Liver (tissue), 9 donors: ENCODE data around the gene TCEA2. TPM values are rescaled to one million over a fixed set of nuclear protein-coding genes. Genes with fewer than 3 reads are reported as not detected.

Experiments used
- DNase-seq: peaks from one replicate; pipeline ENCODE4 v3.0.0-alpha.2; 2017; ENCODE audit warnings: low spot score
- H3K27ac ChIP-seq, 2 donors: one replicate each; pipeline ENCODE4 v1.7.0; 2013; ENCODE audit warnings: inconsistent platforms in 2 of 2, low read length in 2 of 2, control low read depth in 1 of 2, low read depth in 1 of 2, mild to moderate bottlenecking in 1 of 2
- H3K27me3 ChIP-seq, 4 donors: one replicate each; pipeline versions ENCODE4 v1.6.1 to v1.7.0; 2013; ENCODE audit warnings: low read length in 3 of 4, inconsistent platforms in 1 of 4, mild to moderate bottlenecking in 1 of 4, moderate library complexity in 1 of 4; ENCODE audit not compliant: control insufficient read depth in 4 of 4, insufficient read depth in 4 of 4
- H3K36me3 ChIP-seq, 4 donors: one replicate each; pipeline versions ENCODE4 v1.6.1 to v1.7.0; 2013; ENCODE audit warnings: low read length in 3 of 4, mild to moderate bottlenecking in 3 of 4, low read depth in 1 of 4, moderate library complexity in 1 of 4; ENCODE audit not compliant: control insufficient read depth in 4 of 4, insufficient read depth in 3 of 4
- H3K4me1 ChIP-seq, 4 donors: one replicate each; pipeline versions ENCODE4 v1.6.1 to v1.7.0; 2013; ENCODE audit warnings: low read length in 3 of 4, mild to moderate bottlenecking in 3 of 4, moderate library complexity in 1 of 4; ENCODE audit not compliant: control insufficient read depth in 4 of 4, insufficient read depth in 4 of 4
- H3K4me3 ChIP-seq, 3 donors: one replicate each; pipeline versions ENCODE4 v1.6.1 to v1.7.0; 2013; ENCODE audit warnings: low read length in 3 of 3, control low read depth in 1 of 3, low read depth in 1 of 3, mild to moderate bottlenecking in 1 of 3
- H3K9ac ChIP-seq, 2 donors: one replicate each; pipeline ENCODE4 v1.7.0; 2013; ENCODE audit warnings: low read length in 2 of 2, mild to moderate bottlenecking in 2 of 2, moderate library complexity in 2 of 2, control low read depth in 1 of 2, low read depth in 1 of 2
- H3K9me3 ChIP-seq, 4 donors: one replicate each; pipeline versions ENCODE4 v1.6.1 to v1.7.0; 2013; ENCODE audit warnings: low read length in 3 of 4; ENCODE audit not compliant: control insufficient read depth in 4 of 4
- EGR1 ChIP-seq, 2 donors: IDR thresholded peaks; 2 replicates each; pipeline ENCODE4 v1.6.1; 2016 to 2018; ENCODE audit warnings: antibody characterized with exemption in 2 of 2, low read depth in 2 of 2
- FOXA2 ChIP-seq: IDR thresholded peaks from 2 replicates; pipeline ENCODE4 v1.6.1; 2016; ENCODE audit warnings: antibody characterized with exemption
- JUND ChIP-seq, 2 donors: IDR thresholded peaks; 2 replicates each; pipeline ENCODE4 v1.6.1; 2016; ENCODE audit warnings: antibody characterized with exemption in 2 of 2
- NR2F2 ChIP-seq: IDR thresholded peaks from 2 replicates; pipeline ENCODE4 v1.6.1; 2016; ENCODE audit warnings: antibody characterized with exemption
- RAD21 ChIP-seq, 2 donors: IDR thresholded peaks; 2 replicates each; pipeline ENCODE4 v1.6.1; 2016; ENCODE audit warnings: antibody characterized with exemption in 2 of 2, mild to moderate bottlenecking in 2 of 2
- RXRA ChIP-seq, 2 donors: IDR thresholded peaks; 2 replicates each; pipeline ENCODE4 v1.6.1; 2017 to 2018; ENCODE audit warnings: antibody characterized with exemption in 2 of 2, mild to moderate bottlenecking in 1 of 2
- SP1 ChIP-seq: IDR thresholded peaks from 2 replicates; pipeline ENCODE4 v1.6.1; 2018; ENCODE audit warnings: antibody characterized with exemption, mild to moderate bottlenecking
- TAF1 ChIP-seq: conservative IDR thresholded peaks from 2 replicates; pipeline ENCODE4 v1.6.1; 2016; ENCODE audit warnings: antibody characterized with exemption, mild to moderate bottlenecking
- WGBS: extraction: QIAGEN DNeasy Blood & Tissue Kit; methylation state at CpG from one replicate; pipeline ENCODE4 v1.1.7; 2013; 5-methylcytosine and 5-hydroxymethylcytosine counted together
- polyA plus RNA-seq, 2 donors: library from polyadenylated mRNA; stranded (reverse) in 1 of 2; unstranded in 1 of 2; fragments of 200-250 nt in 1 of 2; fragments of >200 nt in 1 of 2; fragmentation: Nextera tagmentation in 1 of 2; extraction: Ambion mirVana in 1 of 2; gene quantifications; one replicate each; pipeline versions ENCODE4 v1.2.1 to v1.2.3, GENCODE V29; 2013 to 2015
- total RNA-seq, 2 donors: library from RNA; depleted of rRNA; stranded (reverse); fragments of >200 nt; gene quantifications; one replicate each; pipeline ENCODE4 v1.2.3, GENCODE V29; 2014
- TF ChIP-seq, protein P1 (sequence below): IDR thresholded peaks from 2 replicates; pipeline ENCODE4 v1.6.1; 2016; ENCODE audit warnings: antibody characterized with exemption
- TF ChIP-seq, protein P2 (sequence below): IDR thresholded peaks from 2 replicates; pipeline ENCODE4 v1.6.1; 2016; ENCODE audit warnings: antibody characterized with exemption, mild to moderate bottlenecking
- TF ChIP-seq, protein P3 (sequence below): IDR thresholded peaks from 2 replicates; pipeline ENCODE4 v1.6.1; 2016; ENCODE audit warnings: antibody characterized with exemption
- TF ChIP-seq, protein P4 (sequence below): fragments of 150-350 bp; IDR thresholded peaks from 2 replicates; pipeline ENCODE4 v1.5.1; 2017; ENCODE audit warnings: improper control_type of control experiment, low read depth, low read length; ENCODE audit not compliant: missing input control
- TF ChIP-seq, protein P5 (sequence below): IDR thresholded peaks from 2 replicates; pipeline ENCODE4 v1.6.1; 2016; ENCODE audit warnings: antibody characterized with exemption
- donor health status: healthy.
- donor health status: healthy.
- donor health status: healthy.
- donor health status: healthy.
- donor health status: healthy.

The TCEA2 gene
- total and polyA plus RNA-seq, 4 donors = 4.6 to 22.6 (median 11.8) TPM

DNA sequence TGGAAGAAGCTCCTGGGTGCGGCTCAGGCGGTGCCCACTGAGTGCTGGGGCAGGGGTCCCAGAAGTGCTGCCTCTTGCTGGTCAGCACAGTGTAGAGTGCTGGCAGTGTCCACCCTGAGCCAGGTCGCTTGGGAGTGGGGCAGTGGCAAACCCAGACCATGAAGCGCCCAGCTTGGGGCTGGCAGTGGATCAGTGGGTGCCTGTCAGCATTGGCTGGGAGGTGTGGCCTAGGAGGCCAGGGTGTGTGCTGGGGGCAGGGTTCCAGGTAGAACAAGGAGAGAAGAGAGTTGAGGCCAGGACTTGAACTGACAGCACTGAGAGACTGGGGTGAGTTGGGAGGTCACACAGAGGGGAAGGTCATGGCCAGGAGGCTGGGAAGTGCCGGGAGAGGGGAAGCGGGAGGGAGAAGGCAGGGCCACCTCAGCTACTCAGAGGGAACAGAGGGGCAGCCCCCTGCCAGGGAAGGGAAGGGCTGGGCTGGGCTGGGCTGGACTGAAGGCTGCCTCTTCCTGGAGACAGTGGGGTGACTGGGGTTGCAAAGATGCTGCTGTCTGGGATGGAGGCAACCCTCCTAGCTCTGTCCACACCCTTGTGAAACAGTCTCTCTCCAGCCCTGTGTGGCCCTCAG lies 4.1 kb downstream of the TCEA2 start:
- Histone ChIP-seq H3K4me3 (no peak overlapping the region), H3K9ac (no peak overlapping the region), H3K36me3 (peaks cover 0 to 2% (median 0%) of the 10 kb centered on the region in 4 donors), H3K27me3 (no peaks in the 10 kb centered on the region), H3K27ac (no peak overlapping the region), H3K9me3 (no peaks in the 10 kb centered on the region), H3K4me1 (peaks cover 27 to 63% (median 52%) of the 10 kb centered on the region in 4 donors)
- TF ChIP-seq SP1 = peak; percentile 10
- TF ChIP-seq RXRA (IDR thresholded peaks at IDR 0.05) = peak in 1 of 2 donors; percentile 42
- no peak for TF ChIP-seq JUND (IDR thresholded peaks at IDR 0.05)
- WGBS = 67% methylated on average over 6 of the region's 6 CpGs
- DNase-seq = no peak

DNA sequence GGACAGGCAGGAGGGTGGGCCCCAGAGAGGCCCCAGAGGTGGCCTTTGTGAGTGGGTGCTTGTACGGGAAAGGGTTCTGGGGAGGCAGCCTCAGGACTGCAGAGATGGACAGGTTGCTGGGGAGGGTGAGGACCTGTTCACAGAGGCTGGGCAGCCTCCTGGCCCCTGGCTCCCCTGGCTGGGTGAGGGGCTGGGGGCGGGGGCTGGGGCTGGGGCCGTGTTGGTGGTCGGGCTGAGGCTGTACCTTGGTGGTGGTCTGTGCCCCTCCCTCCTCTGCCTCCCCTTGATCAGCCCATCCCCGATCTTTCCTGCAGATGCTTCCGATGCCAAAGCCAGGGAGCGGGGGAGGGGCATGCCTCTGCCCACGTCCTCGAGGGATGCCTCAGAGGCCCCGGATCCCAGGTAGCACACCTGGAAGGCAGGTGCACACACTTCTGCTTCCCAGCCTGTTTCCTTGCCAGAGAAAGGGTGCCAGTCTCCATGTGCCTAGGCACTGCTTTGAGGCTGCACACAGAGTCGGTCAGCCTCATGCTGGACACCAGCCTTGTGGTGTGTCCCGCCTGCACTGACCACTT lies 4.8 kb downstream of the TCEA2 start:
- H3K27ac ChIP-seq = no peak overlapping the region
- WGBS = 84% methylated on average over 12 of the region's 12 CpGs
- peaks cover 24 to 56% (median 47%) of the 10 kb centered on the region in 4 donors for H3K4me1 ChIP-seq
- DNase-seq = no peak
- no peak for TF ChIP-seq EGR1 (IDR thresholded peaks at IDR 0.05; ENCODE audit: low read depth in 2 of 2)
- TF ChIP-seq FOXA2 = no peak
- TF ChIP-seq, protein P1, sequence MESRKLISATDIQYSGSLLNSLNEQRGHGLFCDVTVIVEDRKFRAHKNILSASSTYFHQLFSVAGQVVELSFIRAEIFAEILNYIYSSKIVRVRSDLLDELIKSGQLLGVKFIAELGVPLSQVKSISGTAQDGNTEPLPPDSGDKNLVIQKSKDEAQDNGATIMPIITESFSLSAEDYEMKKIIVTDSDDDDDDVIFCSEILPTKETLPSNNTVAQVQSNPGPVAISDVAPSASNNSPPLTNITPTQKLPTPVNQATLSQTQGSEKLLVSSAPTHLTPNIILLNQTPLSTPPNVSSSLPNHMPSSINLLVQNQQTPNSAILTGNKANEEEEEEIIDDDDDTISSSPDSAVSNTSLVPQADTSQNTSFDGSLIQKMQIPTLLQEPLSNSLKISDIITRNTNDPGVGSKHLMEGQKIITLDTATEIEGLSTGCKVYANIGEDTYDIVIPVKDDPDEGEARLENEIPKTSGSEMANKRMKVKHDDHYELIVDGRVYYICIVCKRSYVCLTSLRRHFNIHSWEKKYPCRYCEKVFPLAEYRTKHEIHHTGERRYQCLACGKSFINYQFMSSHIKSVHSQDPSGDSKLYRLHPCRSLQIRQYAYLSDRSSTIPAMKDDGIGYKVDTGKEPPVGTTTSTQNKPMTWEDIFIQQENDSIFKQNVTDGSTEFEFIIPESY = no peak
- no peak for TF ChIP-seq RAD21 (IDR thresholded peaks at IDR 0.05)
- H3K9ac ChIP-seq = no peak overlapping the region
- H3K36me3 ChIP-seq = peaks cover 0 to 6% (median 0%) of the 10 kb centered on the region in 4 donors
- H3K27me3 ChIP-seq = no peaks in the 10 kb centered on the region
- no peak overlapping the region for H3K4me3 ChIP-seq
- H3K9me3 ChIP-seq = no peaks in the 10 kb centered on the region

DNA sequence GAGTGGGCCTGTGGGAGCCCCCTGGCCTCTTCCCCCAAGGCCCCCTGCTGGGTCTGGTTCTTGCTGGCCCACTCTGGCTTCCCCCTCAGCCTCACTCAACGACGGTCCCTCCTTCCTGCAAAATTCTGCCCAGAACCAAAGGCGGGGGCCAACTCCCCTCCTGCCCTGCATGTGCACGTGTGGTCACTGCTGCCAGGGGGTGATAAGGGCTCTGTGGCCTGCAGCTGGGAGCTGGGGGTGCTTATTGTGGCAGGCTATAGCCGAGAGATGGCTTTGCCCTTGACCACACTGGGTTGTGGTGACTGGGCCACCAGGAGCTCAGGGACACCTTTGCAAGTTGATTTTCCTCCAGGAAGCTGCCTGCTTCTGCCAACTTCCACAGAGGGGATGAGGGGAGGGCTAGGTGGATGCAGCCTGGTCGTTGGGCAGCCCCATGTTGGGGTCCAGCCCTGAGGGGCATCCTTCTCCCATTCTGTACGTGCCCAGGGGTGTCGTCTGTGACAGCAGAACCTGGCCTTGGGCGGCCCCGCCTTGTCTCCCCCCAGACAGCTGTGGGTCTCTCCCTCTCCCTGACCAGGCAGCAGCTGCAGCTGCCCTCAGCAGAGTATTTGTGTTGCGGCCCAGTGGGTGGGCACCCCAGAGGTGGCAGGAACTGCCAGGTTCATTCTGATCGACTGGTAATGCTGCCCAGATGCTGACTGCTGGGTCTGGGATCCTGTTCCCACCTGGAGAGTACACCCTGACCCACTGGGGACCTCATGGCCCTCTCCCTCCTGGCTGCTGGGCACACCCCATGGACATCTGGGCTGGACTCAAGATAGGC lies 5.6 kb downstream of the TCEA2 start:
- no peak for DNase-seq

More for the DNA sequence above, 5.6 kb downstream of the TCEA2 start:
- no peaks in the 10 kb centered on the region for H3K9me3 ChIP-seq
- TF ChIP-seq TAF1 (no peak), RAD21 (IDR thresholded peaks at IDR 0.05) (no peak), NR2F2 (no peak), FOXA2 (no peak)
- TF ChIP-seq, protein P2, sequence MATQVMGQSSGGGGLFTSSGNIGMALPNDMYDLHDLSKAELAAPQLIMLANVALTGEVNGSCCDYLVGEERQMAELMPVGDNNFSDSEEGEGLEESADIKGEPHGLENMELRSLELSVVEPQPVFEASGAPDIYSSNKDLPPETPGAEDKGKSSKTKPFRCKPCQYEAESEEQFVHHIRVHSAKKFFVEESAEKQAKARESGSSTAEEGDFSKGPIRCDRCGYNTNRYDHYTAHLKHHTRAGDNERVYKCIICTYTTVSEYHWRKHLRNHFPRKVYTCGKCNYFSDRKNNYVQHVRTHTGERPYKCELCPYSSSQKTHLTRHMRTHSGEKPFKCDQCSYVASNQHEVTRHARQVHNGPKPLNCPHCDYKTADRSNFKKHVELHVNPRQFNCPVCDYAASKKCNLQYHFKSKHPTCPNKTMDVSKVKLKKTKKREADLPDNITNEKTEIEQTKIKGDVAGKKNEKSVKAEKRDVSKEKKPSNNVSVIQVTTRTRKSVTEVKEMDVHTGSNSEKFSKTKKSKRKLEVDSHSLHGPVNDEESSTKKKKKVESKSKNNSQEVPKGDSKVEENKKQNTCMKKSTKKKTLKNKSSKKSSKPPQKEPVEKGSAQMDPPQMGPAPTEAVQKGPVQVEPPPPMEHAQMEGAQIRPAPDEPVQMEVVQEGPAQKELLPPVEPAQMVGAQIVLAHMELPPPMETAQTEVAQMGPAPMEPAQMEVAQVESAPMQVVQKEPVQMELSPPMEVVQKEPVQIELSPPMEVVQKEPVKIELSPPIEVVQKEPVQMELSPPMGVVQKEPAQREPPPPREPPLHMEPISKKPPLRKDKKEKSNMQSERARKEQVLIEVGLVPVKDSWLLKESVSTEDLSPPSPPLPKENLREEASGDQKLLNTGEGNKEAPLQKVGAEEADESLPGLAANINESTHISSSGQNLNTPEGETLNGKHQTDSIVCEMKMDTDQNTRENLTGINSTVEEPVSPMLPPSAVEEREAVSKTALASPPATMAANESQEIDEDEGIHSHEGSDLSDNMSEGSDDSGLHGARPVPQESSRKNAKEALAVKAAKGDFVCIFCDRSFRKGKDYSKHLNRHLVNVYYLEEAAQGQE = no peak
- TF ChIP-seq, protein P3, sequence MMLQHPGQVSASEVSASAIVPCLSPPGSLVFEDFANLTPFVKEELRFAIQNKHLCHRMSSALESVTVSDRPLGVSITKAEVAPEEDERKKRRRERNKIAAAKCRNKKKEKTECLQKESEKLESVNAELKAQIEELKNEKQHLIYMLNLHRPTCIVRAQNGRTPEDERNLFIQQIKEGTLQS = no peak
- TF ChIP-seq, protein P4, sequence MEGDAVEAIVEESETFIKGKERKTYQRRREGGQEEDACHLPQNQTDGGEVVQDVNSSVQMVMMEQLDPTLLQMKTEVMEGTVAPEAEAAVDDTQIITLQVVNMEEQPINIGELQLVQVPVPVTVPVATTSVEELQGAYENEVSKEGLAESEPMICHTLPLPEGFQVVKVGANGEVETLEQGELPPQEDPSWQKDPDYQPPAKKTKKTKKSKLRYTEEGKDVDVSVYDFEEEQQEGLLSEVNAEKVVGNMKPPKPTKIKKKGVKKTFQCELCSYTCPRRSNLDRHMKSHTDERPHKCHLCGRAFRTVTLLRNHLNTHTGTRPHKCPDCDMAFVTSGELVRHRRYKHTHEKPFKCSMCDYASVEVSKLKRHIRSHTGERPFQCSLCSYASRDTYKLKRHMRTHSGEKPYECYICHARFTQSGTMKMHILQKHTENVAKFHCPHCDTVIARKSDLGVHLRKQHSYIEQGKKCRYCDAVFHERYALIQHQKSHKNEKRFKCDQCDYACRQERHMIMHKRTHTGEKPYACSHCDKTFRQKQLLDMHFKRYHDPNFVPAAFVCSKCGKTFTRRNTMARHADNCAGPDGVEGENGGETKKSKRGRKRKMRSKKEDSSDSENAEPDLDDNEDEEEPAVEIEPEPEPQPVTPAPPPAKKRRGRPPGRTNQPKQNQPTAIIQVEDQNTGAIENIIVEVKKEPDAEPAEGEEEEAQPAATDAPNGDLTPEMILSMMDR = no peak
- TF ChIP-seq, protein P5, sequence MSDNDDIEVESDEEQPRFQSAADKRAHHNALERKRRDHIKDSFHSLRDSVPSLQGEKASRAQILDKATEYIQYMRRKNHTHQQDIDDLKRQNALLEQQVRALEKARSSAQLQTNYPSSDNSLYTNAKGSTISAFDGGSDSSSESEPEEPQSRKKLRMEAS = no peak
- TF ChIP-seq, protein P1 = no peak
- H3K36me3 ChIP-seq = peaks cover 0 to 7% (median 0%) of the 10 kb centered on the region in 4 donors
- H3K4me3 ChIP-seq = no peak overlapping the region
- WGBS = 85% methylated on average over 12 of the region's 12 CpGs
- no peak overlapping the region for H3K9ac ChIP-seq
- peaks cover 24 to 51% (median 44%) of the 10 kb centered on the region in 4 donors for H3K4me1 ChIP-seq
- no peak overlapping the region for H3K27ac ChIP-seq
- no peaks in the 10 kb centered on the region for H3K27me3 ChIP-seq
